ENCODE results near the gene CLEC10A.

Gene CLEC10A

GRCh38 chr17:7027335-7027734 is 52.7 kb downstream of the CLEC10A start:
- no peak for DNase-seq (ENCODE audit: low read depth, low spot score)
- no peak overlapping the region for H3K4me3 ChIP-seq (ENCODE audit: low read depth, low read length)
- in situ Hi-C loops (cut with HindIII; ENCODE audit: low sequenced_read_pairs): no loop called here
- no peak for TF ChIP-seq CTCF (IDR thresholded peaks at IDR 0.05; ENCODE audit: low read depth, low read length)

GRCh38 chr17:7026471-7027115 is 53.5 kb downstream of the CLEC10A start:
- no peak for DNase-seq (ENCODE audit: low read depth, low spot score)
- no peak for TF ChIP-seq CTCF (IDR thresholded peaks at IDR 0.05; ENCODE audit: low read depth, low read length)
- in situ Hi-C loops (cut with HindIII; ENCODE audit: low sequenced_read_pairs): no loop called here
- H3K4me3 ChIP-seq (ENCODE audit: low read depth, low read length): no peak overlapping the region

GRCh38 chr17:7025245-7025644 is 54.8 kb downstream of the CLEC10A start:
- no peak overlapping the region for H3K4me3 ChIP-seq (ENCODE audit: low read depth, low read length)
- no peak for TF ChIP-seq CTCF (IDR thresholded peaks at IDR 0.05; ENCODE audit: low read depth, low read length)
- in situ Hi-C loops (cut with HindIII; ENCODE audit: low sequenced_read_pairs): no loop called here
- DNase-seq (ENCODE audit: low read depth, low spot score): no peak

Data from astrocyte of the spinal cord (primary cell).